Measurements from ENCODE around the gene CFB. TPM values are rescaled to one million over a fixed set of nuclear protein-coding genes. Genes with fewer than 3 reads are reported as not detected.
"Not testable (repeated sequence)": the region's sequence is repeated elsewhere in the genome, so short reads cannot be mapped to it uniquely, and the experiment has no call there.

Gene CFB
- total RNA-seq, 1 donor from 2014 or later: not detected

GRCh38 chr6:31969712-31970603 lies 24.1 kb downstream of the CFB start:
- intact Hi-C loops (cut with micrococcal nuclease): loop anchor here (10.0 kb wide), 2 partner anchors 105 to 155 kb away; partner anchors contain the start of genes ATF6B and NEU1

DNA sequence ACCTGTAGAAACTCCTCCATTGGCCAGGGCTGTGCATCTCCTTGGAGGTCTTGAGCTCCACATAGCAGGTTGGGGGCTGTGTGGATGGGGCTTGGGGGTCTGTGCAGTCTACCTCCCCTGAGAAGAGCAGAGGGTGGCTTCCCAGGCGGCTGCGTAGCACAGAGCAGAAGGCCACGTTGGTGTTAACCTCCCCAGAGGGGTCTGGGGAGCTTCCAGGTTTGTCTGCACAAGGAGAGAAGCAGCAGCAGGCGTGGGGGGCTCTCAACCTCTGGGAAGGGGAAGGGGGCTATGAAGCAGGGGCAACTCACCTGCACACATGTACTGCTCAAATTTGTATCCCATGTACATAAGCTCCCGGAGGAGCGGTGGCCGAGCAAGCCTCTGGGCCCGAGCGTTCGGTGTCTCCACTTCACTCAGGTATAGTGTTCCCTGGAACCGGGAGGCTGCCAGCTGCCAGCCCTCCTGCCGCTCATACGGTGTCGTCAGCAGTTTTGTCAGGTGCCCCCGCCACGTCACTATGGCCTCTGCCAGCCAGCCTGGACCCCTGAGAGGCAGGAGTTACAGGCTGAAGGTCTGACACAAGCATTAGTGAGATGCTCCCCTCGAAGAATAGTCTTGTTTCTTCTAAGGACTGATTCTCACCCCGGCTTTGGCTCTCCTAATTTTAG lies 24.8 kb downstream of the CFB start:
- intact Hi-C loops (cut with micrococcal nuclease): loop anchor here (10.0 kb wide), 2 partner anchors 106 to 154 kb away; partner anchors contain the start of genes ATF6B and NEU1

DNA sequence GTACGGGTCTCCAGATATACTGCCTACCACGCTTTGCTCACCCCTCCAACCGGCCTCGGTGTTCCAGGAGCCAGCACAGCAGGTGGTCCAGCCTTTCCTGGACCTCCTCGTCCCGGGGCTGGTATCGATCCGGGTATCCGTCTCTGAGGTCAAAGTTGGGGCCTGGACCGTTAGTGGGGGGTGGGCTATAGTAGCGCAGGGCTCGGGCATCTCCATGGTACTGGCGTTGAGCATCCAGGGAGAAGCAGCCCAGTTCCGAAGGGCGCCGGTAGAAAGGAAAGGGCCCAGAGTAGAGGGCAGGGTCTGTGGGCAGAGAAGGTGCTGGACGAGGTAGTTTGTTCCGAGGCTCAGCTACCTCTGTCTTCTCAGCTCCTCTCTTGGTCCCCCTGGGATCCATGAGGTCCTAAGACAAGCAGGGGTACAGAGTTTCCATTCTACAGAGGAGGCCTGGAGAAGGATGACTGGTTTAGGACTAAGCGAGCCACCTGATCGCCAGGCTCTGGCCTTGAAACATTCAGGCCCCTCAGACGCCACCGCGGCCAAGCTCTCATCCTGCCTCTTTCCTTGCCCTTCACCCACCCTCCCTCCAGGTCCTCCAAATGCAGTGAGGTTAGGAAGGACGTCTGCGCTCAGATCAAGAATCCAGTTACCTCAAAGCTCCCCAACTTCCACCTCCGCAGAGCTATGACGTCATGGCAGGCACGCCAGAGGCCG lies 25.5 kb downstream of the CFB start:
- intact Hi-C loops (cut with micrococcal nuclease): loop anchor here (10.0 kb wide), 2 partner anchors 107 to 153 kb away; partner anchors contain the start of genes ATF6B and NEU1

DNA sequence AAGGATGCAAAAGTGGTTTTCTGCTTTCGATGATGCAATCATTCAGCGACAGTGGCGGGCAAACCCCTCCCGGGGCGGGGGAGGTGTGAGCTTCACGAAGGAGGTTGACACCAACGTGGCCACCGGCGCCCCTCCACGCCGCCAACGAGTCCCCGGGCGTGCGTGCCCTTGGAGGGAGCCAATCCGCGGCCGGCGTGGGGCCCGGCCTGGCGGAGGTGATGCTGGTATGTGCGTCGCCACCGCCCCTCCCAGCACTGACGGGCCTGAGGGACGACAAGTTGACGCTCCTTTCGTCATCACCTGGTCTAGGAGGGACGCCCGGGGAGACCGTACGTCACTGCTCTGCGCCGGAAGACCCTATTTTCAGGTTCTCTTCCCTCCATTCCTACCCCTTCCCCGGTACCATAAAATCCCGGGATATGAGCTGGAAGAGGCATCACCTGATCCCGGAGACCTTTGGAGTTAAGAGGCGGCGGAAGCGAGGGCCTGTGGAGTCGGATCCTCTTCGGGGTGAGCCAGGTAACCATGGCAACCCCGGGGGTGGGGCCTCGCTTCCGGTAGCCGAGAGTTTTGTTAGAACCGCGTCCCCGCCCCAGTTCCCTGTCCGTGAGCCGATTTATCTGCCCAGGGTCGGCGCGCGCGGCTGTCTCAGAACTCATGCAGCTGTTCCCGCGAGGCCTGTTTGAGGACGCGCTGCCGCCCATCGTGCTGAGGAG lies 26.3 kb downstream of the CFB start, which contains the start of gene DXO:
TSS of gene DXO (minus strand) at position 146 of the 716 bp plus-strand sequence. CDS start 463 bp downstream, outside the sequence.
- intact Hi-C loops (cut with micrococcal nuclease): loop anchor here (1.0 to 10.0 kb wide), 3 partner anchors 13 to 153 kb away; partner anchors contain the start of genes ATF6B, NEU1 and SKIC2

- intact Hi-C loops (cut with micrococcal nuclease): loop anchor here (1.0 to 10.0 kb wide), 3 partner anchors 14 to 152 kb away; partner anchors contain the start of genes ATF6B, NEU1 and SKIC2
Measured at GRCh38 chr6:31972709-31973350, 26.9 kb downstream of the CFB start.

- intact Hi-C loops (cut with micrococcal nuclease): loop anchor here (10.0 kb wide), 2 partner anchors 111 to 149 kb away; partner anchors contain the start of genes ATF6B and NEU1
Measured at GRCh38 chr6:31976065-31976464, 30.2 kb downstream of the CFB start.

DNA sequence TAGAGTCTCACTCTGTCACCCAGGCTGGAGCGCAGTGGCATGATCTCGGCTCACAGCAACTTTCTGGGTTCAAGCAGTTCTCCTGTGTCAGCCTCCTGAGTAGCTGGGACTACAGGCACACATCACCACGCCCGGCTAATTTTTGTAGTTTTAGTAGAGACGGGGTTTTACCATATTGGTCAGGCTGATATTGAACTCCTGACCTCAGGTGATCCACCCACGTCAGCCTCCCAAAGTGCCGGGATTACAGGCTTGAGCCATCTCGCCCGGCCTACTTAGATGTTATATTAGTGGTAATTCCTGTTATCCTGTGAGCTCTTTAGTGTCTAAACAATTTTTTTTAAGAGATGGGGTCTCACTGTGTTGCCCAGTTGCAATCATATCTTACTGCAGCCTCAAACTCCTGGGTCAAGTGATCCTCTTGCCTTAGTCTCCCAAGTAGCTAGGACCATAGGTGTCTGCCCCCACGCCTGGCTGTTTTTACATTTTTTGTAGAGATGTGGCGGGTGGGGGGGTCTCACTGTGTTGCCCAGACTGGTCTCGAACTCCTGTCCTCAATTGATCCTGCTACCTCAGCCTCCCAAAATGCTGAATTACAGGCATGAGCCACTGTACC lies 32.0 kb downstream of the CFB start:
- intact Hi-C loops (cut with micrococcal nuclease): loop anchor here (10.0 kb wide), 2 partner anchors 113 to 147 kb away; partner anchors contain the start of genes ATF6B and NEU1

DNA sequence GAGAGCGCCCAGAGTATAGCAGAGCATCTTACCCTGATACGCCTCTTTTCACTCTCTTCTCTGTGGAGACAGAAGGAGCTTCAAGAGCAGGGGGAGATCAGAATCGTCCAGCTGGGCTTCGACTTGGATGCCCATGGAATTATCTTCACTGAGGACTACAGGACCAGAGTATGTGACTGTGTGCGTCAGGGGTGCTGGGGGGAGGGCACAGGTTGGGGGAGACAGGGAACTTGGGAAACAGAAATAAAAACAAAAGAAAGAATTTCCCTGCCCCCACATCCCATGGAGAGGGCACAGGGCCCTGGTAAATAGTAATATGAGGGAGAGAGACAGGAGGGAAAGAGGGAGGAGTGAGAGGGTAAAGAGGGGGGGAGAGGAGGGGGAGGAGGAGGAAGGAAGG lies 32.9 kb downstream of the CFB start:
- intact Hi-C loops (cut with micrococcal nuclease): loop anchor here (10.0 kb wide), 2 partner anchors 114 to 146 kb away; partner anchors contain the start of genes ATF6B and NEU1

- intact Hi-C loops (cut with micrococcal nuclease): loop anchor here (10.0 kb wide), 2 partner anchors 115 to 145 kb away; partner anchors contain the start of genes ATF6B and NEU1
Measured at GRCh38 chr6:31979238-31979898, 33.5 kb downstream of the CFB start.

- intact Hi-C loops (cut with micrococcal nuclease): not testable (repeated sequence)
Measured at GRCh38 chr6:31980195-31980876, 34.4 kb downstream of the CFB start.

DNA sequence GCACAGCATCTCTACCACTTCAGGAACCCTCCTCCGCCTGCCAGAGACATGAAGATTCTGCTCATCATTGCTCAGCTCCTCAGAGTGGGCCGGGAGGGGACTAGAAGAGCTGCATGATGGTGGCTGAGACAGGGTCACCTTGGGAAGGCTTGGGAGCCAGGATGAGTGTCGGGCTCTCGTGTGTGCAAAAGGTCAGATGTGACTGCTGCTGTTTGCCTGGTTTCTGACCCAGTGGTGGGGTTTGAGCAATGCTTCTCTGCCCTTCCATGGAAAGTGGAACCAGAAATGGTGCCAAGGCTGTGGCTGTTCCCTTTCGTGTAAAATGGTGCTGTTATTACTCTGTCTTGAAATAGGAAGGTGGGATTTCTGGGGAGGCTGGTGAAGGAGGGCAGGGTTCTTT lies 35.1 kb downstream of the CFB start:
- intact Hi-C loops (cut with micrococcal nuclease): not testable (repeated sequence)

DNA sequence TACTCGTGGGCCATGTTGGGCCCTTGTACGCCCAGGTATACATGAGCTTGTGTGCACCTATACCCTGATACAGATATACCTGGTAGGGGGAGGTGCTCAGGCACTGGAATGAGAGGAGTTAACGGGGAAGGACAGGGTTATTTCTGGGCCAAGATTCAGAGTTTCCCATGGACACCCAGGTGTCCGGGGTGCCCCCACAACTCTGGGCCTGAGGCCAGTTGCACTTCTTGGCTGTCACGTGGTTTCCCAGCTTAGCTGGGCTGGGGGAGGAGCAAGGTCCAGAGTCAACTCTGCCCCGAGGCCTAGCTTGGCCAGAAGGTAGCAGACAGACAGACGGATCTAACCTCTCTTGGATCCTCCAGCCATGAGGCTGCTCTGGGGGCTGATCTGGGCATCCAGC lies 35.8 kb downstream of the CFB start, which contains the start of gene C4A:
TSS of gene C4A (plus strand) at position 314 of the 400 bp plus-strand sequence. CDS start at position 365, 51 bp downstream.
- intact Hi-C loops (cut with micrococcal nuclease): not testable (repeated sequence)

DNA sequence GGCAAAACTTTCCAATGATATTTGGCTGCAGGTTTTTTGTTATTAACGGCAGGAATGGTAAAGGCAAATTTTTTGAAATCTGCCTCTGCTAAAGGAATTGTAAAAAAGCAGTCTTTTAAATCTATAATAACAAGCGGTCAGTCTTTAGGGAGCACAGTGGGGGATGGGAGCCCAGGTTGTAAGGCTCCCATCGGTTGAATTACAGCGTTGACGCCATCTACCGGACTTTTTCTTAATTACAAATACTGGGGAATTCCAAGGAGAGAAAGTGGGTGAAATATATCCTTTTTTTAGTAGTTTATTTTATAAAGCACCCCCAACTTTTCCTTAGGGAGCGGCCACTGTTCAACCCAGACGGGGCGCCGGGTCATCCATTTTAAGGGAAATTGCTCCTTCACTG lies 43.5 kb downstream of the CFB start:
- intact Hi-C loops (cut with micrococcal nuclease): not testable (repeated sequence)

GRCh38 chr6:31994421-31994820 lies 48.5 kb downstream of the CFB start:
- intact Hi-C loops (cut with micrococcal nuclease): not testable (repeated sequence)

DNA sequence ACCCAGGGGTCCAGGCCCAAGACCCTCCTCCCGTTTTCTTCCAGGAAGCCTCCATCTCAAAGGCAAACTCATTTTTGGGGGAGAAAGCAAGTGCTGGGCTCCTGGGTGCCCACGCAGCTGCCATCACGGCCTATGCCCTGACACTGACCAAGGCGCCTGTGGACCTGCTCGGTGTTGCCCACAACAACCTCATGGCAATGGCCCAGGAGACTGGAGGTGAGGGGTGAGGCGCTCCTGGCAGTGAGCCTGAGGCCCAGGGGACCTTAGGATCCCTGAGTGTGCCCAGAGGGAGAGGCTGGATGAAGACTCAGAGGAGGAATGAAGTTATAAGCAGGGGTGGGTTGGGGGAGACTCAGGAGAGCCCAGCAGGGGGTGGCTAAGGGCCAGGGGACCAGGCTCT lies 50.5 kb downstream of the CFB start:
- intact Hi-C loops (cut with micrococcal nuclease): not testable (repeated sequence)
